Tibial nerve (tissue), 4 donors: ENCODE results near the gene POU2F2. TPM values are rescaled to one million over a fixed set of nuclear protein-coding genes. Genes with fewer than 3 reads are reported as not detected.

Experiments used
- DNase-seq, 2 donors: peaks; one replicate each; pipeline ENCODE4 v3.0.0-alpha.2; 2019; ENCODE audit warnings: low spot score in 2 of 2
- H3K27ac ChIP-seq, 4 donors: fragments of 200-600 bp; sonication (generic) in 3 of 4; one replicate each; pipeline ENCODE4 v1.5.1; 2017 to 2019; ENCODE audit warnings: mild to moderate bottlenecking in 1 of 4
- H3K27me3 ChIP-seq, 2 donors: fragments of 200-600 bp; sonication (generic) in 1 of 2; one replicate each; pipeline versions ENCODE4 v1.5.1 to v1.6.0; 2017 to 2019
- H3K36me3 ChIP-seq, 3 donors: fragments of 200-600 bp; sonication (generic); one replicate each; pipeline ENCODE4 v1.5.1; 2018 to 2019
- H3K4me1 ChIP-seq, 4 donors: fragments of 200-600 bp; sonication (generic) in 3 of 4; one replicate each; pipeline ENCODE4 v1.5.1; 2017 to 2019
- H3K4me3 ChIP-seq, 4 donors: fragments of 200-600 bp; sonication (generic) in 3 of 4; one replicate each; pipeline ENCODE4 v1.5.1; 2017 to 2019; ENCODE audit warnings: mild to moderate bottlenecking in 1 of 4, moderate library complexity in 1 of 4
- H3K9me3 ChIP-seq, 4 donors: fragments of 200-600 bp; sonication (generic) in 3 of 4; one replicate each; pipeline ENCODE4 v1.5.1; 2017 to 2019
- EP300 ChIP-seq, 2 donors: sonication (generic); formaldehyde crosslinking; IDR thresholded peaks; one replicate each; pipeline ENCODE4 v1.6.1; 2017; ENCODE audit warnings: antibody characterized with exemption in 2 of 2, mild to moderate bottlenecking in 1 of 2
- POLR2A ChIP-seq, 2 donors: fragments of 450-650 bp; IDR thresholded peaks; one replicate each; pipeline ENCODE4 v1.6.1; 2017; ENCODE audit warnings: antibody characterized with exemption in 2 of 2, mild to moderate bottlenecking in 2 of 2, moderate library complexity in 2 of 2
- WGBS, 2 donors: methylation state at CpG; one replicate each; pipeline ENCODE4 v1.1.5; 2018; 5-methylcytosine and 5-hydroxymethylcytosine counted together
- total RNA-seq, 4 donors: library from RNA; depleted of rRNA; stranded (reverse); fragments of >200 nt; gene quantifications; one replicate each; pipeline ENCODE4 v1.1.0, GENCODE V29; 2016
- TF ChIP-seq, protein P1 (sequence below), 5 experiments: fragments of 200-600 bp in 3 of 5; fragments of 450-650 bp in 2 of 5; sonication (generic) in 3 of 5; IDR thresholded peaks; one replicate each; pipeline ENCODE4 v1.5.1; 2016 to 2019; ENCODE audit warnings: antibody characterized with exemption in 5 of 5, mild to moderate bottlenecking in 3 of 5, moderate library complexity in 2 of 5

The POU2F2 gene
- total RNA-seq, 4 donors from 2014 or later, result 0.21 to 6.0 (median 0.51) TPM

DNA sequence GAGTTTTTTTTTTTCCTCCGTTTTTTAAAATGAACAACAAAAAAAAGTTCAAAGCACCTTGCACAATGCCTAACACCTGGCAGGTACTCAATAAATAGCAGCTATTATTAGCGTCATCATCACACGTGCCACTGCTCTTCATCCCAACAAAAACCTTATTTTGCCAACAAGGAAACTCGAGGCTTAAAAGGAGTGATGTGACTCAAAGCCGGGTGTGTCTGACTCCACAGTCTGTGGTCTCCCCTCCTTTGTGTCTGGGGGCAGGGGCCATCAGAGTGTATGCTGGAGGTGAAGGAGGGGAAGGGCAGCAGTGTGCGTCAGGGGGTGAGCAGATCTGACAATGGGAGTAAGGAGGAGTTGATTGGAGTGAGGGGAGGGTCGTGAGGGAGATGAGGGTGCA lies 34.1 kb upstream of the POU2F2 start:
- TF ChIP-seq POLR2A (IDR thresholded peaks at IDR 0.05) (no peak), EP300 (IDR thresholded peaks at IDR 0.05) (no peak)
- TF ChIP-seq, protein P1, sequence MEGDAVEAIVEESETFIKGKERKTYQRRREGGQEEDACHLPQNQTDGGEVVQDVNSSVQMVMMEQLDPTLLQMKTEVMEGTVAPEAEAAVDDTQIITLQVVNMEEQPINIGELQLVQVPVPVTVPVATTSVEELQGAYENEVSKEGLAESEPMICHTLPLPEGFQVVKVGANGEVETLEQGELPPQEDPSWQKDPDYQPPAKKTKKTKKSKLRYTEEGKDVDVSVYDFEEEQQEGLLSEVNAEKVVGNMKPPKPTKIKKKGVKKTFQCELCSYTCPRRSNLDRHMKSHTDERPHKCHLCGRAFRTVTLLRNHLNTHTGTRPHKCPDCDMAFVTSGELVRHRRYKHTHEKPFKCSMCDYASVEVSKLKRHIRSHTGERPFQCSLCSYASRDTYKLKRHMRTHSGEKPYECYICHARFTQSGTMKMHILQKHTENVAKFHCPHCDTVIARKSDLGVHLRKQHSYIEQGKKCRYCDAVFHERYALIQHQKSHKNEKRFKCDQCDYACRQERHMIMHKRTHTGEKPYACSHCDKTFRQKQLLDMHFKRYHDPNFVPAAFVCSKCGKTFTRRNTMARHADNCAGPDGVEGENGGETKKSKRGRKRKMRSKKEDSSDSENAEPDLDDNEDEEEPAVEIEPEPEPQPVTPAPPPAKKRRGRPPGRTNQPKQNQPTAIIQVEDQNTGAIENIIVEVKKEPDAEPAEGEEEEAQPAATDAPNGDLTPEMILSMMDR (IDR thresholded peaks at IDR 0.05), result no peak
- Histone ChIP-seq H3K9me3 (no peaks in the 10 kb centered on the region), H3K36me3 (no peaks in the 10 kb centered on the region), H3K4me1 (no peaks in the 10 kb centered on the region), H3K27ac (no peak overlapping the region), H3K4me3 (no peak overlapping the region), H3K27me3 (peaks cover 0 to 18% of the 10 kb centered on the region in 2 donors)
- WGBS, 2 donors, result 52 to 54% methylated on average over 7 of the region's 7 CpGs
- DNase-seq, result no peak

DNA sequence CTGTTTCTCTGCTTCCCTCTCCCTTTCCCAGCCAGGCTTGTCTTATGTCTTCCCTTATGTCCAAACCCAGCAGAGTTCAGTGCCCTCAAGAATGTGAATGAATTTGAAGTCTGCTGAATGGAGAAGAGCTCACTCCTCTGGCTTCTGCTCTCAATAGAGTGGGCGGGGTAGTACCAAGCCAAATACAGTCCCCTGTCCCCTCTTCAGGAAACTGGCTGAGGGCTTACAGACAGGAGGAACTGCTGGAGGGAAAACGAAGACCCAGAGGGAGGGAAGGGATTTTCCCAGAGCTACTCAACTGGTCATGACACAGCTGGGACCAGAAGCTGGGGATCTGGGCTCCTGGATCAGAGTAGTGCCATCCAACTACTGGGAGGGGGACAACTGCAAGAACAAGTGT lies 32.9 kb upstream of the POU2F2 start:
- 24 to 41% methylated on average over 2 of the region's 2 CpGs for WGBS, 2 donors
- TF ChIP-seq, protein P1 (IDR thresholded peaks at IDR 0.05), result no peak
- TF ChIP-seq EP300 (IDR thresholded peaks at IDR 0.05), result no peak
- no peak for TF ChIP-seq POLR2A (IDR thresholded peaks at IDR 0.05)

DNA sequence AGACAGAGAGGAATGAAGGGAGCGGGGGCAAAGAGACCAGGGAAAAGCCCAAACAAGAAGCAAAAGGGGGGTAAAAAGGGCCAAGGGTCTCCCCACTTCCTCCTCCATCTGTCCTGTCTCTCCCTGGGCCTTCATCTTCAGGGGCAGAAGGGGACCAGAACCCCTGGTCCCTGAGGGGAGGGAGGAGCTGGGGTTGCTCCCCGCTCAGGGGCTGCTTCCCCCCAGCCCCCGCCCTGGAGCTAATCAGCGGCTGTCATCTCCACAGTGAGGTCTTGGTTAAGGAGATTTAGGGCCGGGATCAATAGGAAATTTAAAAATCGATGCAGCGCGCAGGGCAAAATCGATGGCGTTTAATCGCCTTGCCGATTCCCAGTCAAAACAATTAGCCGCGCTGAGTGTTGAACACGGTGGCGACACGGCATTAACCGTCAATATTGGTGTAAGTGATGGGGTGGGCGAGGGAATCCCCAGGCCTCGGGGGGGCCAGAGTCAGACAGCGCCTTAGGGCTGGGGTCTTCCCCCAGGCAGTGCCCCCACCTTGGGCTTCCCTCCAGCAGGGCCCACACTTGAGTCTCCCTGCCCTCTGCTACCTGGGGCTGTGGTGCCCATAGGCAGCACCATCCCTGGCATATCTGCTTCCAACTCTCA lies 29.5 kb upstream of the POU2F2 start:
- no peak overlapping the region for H3K4me3 ChIP-seq
- H3K4me1 ChIP-seq, result no peaks in the 10 kb centered on the region
- DNase-seq, result no peak
- TF ChIP-seq POLR2A (IDR thresholded peaks at IDR 0.05) (no peak), EP300 (IDR thresholded peaks at IDR 0.05) (no peak)
- TF ChIP-seq, protein P1 (IDR thresholded peaks at IDR 0.05), result no peak
- no peak overlapping the region for H3K27ac ChIP-seq
- peaks cover 0 to 18% of the 10 kb centered on the region in 2 donors for H3K27me3 ChIP-seq
- no peaks in the 10 kb centered on the region for H3K9me3 ChIP-seq
- 81 to 82% methylated on average over 21 of the region's 21 CpGs for WGBS, 2 donors
- H3K36me3 ChIP-seq, result no peaks in the 10 kb centered on the region

More for the DNA sequence above, 32.9 kb upstream of the POU2F2 start:
- H3K4me1 ChIP-seq, result no peaks in the 10 kb centered on the region
- no peak for DNase-seq
- H3K36me3 ChIP-seq, result no peaks in the 10 kb centered on the region
- H3K9me3 ChIP-seq, result no peaks in the 10 kb centered on the region
- peaks cover 0 to 18% of the 10 kb centered on the region in 2 donors for H3K27me3 ChIP-seq
- no peak overlapping the region for H3K27ac ChIP-seq
- no peak overlapping the region for H3K4me3 ChIP-seq

DNA sequence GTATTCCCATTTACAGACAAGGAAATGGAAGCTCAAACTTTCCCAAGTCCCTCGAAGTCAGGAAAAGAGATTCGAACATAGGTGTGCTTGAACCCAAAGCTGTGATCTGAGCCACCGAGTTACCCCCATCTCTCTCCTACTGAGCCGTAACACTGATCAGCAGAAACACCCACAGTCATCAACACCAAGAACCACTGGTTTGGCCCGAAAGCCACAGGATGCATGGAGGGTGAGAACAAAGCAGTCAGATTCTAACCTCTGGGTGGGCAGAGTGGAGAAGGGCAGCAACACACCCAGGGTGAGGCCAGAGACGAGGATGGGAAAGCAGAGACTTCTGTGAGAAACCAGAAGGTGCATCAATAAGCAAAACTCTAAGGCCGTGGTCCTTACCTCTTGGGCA lies 27.7 kb upstream of the POU2F2 start:
- 73 to 75% methylated on average over 7 of the region's 7 CpGs for WGBS, 2 donors

DNA sequence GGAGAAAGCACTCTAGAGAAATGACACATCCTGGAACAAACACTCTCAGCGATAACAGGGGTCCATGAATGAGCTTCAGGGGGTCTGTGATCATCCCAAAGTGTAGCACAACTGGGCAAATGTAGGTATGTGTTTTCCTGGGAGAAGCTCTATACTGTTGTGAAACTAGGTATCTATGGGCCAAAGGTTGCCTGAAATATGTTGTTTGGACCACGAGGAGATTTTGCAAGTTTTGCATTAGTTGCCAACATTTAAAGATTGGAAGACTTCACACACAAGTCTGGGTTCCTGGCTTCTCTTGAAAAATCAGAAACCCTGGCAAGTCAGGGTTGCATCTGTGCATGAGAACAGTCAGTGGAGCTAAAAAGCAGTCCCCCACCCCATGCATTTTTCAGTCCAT lies 26.7 kb upstream of the POU2F2 start:
- 54% methylated on average over 2 of the region's 2 CpGs for WGBS, 2 donors
- H3K27ac ChIP-seq, result no peak overlapping the region
- no peaks in the 10 kb centered on the region for H3K9me3 ChIP-seq
- TF ChIP-seq POLR2A (IDR thresholded peaks at IDR 0.05) (no peak), EP300 (IDR thresholded peaks at IDR 0.05) (no peak)
- TF ChIP-seq, protein P1 (IDR thresholded peaks at IDR 0.05), result no peak
- H3K4me3 ChIP-seq, result no peak overlapping the region
- no peak for DNase-seq
- H3K27me3 ChIP-seq, result peaks cover 0 to 39% of the 10 kb centered on the region in 2 donors
- H3K36me3 ChIP-seq, result no peaks in the 10 kb centered on the region
- no peaks in the 10 kb centered on the region for H3K4me1 ChIP-seq

More for the DNA sequence above, 27.7 kb upstream of the POU2F2 start:
- H3K4me3 ChIP-seq, result no peak overlapping the region
- H3K27me3 ChIP-seq, result peaks cover 0 to 33% of the 10 kb centered on the region in 2 donors
- H3K9me3 ChIP-seq, result no peaks in the 10 kb centered on the region
- TF ChIP-seq, protein P1 (IDR thresholded peaks at IDR 0.05), result no peak
- TF ChIP-seq EP300 (IDR thresholded peaks at IDR 0.05) (no peak), POLR2A (IDR thresholded peaks at IDR 0.05) (no peak)
- H3K27ac ChIP-seq, result no peak overlapping the region
- no peaks in the 10 kb centered on the region for H3K4me1 ChIP-seq
- DNase-seq, result no peak
- H3K36me3 ChIP-seq, result no peaks in the 10 kb centered on the region
